ENCODE measurements around the gene THBD.

THBD gene

GRCh38 chr20:23049201-23050075 lies at the start of gene THBD:
THBD (minus strand) TSS chr20:23049672; CDS start chr20:23049504, 168 bp downstream.
- H3K9ac ChIP-seq (ENCODE audit: low read depth, low read length): no peak within 1 kb of the TSS
- no peak within 1 kb of the TSS for H3K27ac ChIP-seq (ENCODE audit: low read length)
- H3K4me3 ChIP-seq (ENCODE audit: low read length): peak within 1 kb of the TSS; percentile 76

GRCh38 chr20:23097636-23098580 lies 48.4 kb upstream of the THBD start:
- Histone ChIP-seq H3K9me3 (ENCODE audit: insufficient read depth, low read depth, low read length) (no peaks in the 10 kb centered on the region), H3K36me3 (ENCODE audit: insufficient read depth, low read depth, low read length) (no peaks in the 10 kb centered on the region), H3K4me3 (ENCODE audit: low read length) (no peak overlapping the region), H3K9ac (ENCODE audit: low read depth, low read length) (no peak overlapping the region), H3K27ac (ENCODE audit: low read length) (no peak overlapping the region), H3K4me1 (ENCODE audit: insufficient read depth, low read length) (no peaks in the 10 kb centered on the region), H3K27me3 (ENCODE audit: insufficient read depth, low read length) (no peaks in the 10 kb centered on the region)

More at GRCh38 chr20:23049201-23050075, at the start of gene THBD:
- Histone ChIP-seq H3K4me1 (ENCODE audit: insufficient read depth, low read length) (peaks cover 4% of the 10 kb centered on the region; the same call in 1 of the 2 replicates), H3K9me3 (ENCODE audit: insufficient read depth, low read depth, low read length) (no peaks in the 10 kb centered on the region), H3K27me3 (ENCODE audit: insufficient read depth, low read length) (peaks cover 96% of the 10 kb centered on the region), H3K36me3 (ENCODE audit: insufficient read depth, low read depth, low read length) (no peaks in the 10 kb centered on the region)

GRCh38 chr20:23096986-23097520 lies 47.6 kb upstream of the THBD start:
- Histone ChIP-seq H3K4me3 (ENCODE audit: low read length) (no peak overlapping the region), H3K9ac (ENCODE audit: low read depth, low read length) (no peak overlapping the region), H3K9me3 (ENCODE audit: insufficient read depth, low read depth, low read length) (no peaks in the 10 kb centered on the region), H3K4me1 (ENCODE audit: insufficient read depth, low read length) (no peaks in the 10 kb centered on the region), H3K27me3 (ENCODE audit: insufficient read depth, low read length) (no peaks in the 10 kb centered on the region), H3K27ac (ENCODE audit: low read length) (no peak overlapping the region), H3K36me3 (ENCODE audit: insufficient read depth, low read depth, low read length) (no peaks in the 10 kb centered on the region)

GRCh38 chr20:23096097-23096496 lies 46.6 kb upstream of the THBD start:
- no peak overlapping the region for H3K4me3 ChIP-seq (ENCODE audit: low read length)
- H3K27ac ChIP-seq (ENCODE audit: low read length): no peak overlapping the region
- no peaks in the 10 kb centered on the region for H3K27me3 ChIP-seq (ENCODE audit: insufficient read depth, low read length)
- H3K4me1 ChIP-seq (ENCODE audit: insufficient read depth, low read length): no peaks in the 10 kb centered on the region
- no peaks in the 10 kb centered on the region for H3K36me3 ChIP-seq (ENCODE audit: insufficient read depth, low read depth, low read length)
- H3K9ac ChIP-seq (ENCODE audit: low read depth, low read length): no peak overlapping the region
- no peaks in the 10 kb centered on the region for H3K9me3 ChIP-seq (ENCODE audit: insufficient read depth, low read depth, low read length)

- Histone ChIP-seq H3K27ac (ENCODE audit: low read length) (no peak overlapping the region), H3K4me3 (ENCODE audit: low read length) (no peak overlapping the region), H3K9ac (ENCODE audit: low read depth, low read length) (no peak overlapping the region), H3K4me1 (ENCODE audit: insufficient read depth, low read length) (no peaks in the 10 kb centered on the region), H3K27me3 (ENCODE audit: insufficient read depth, low read length) (no peaks in the 10 kb centered on the region), H3K9me3 (ENCODE audit: insufficient read depth, low read depth, low read length) (no peaks in the 10 kb centered on the region), H3K36me3 (ENCODE audit: insufficient read depth, low read depth, low read length) (no peaks in the 10 kb centered on the region)
Observed at GRCh38 chr20:23095499-23095898, 46.0 kb upstream of the THBD start.

- H3K4me1 ChIP-seq (ENCODE audit: insufficient read depth, low read length): no peaks in the 10 kb centered on the region
- no peaks in the 10 kb centered on the region for H3K27me3 ChIP-seq (ENCODE audit: insufficient read depth, low read length)
- H3K27ac ChIP-seq (ENCODE audit: low read length): no peak overlapping the region
- H3K9ac ChIP-seq (ENCODE audit: low read depth, low read length): no peak overlapping the region
- no peaks in the 10 kb centered on the region for H3K36me3 ChIP-seq (ENCODE audit: insufficient read depth, low read depth, low read length)
- H3K4me3 ChIP-seq (ENCODE audit: low read length): no peak overlapping the region
- no peaks in the 10 kb centered on the region for H3K9me3 ChIP-seq (ENCODE audit: insufficient read depth, low read depth, low read length)
Observed at GRCh38 chr20:23094927-23095326, 45.5 kb upstream of the THBD start.

- no peaks in the 10 kb centered on the region for H3K4me1 ChIP-seq (ENCODE audit: insufficient read depth, low read length)
Observed at GRCh38 chr20:23094213-23094896, 44.9 kb upstream of the THBD start.

GRCh38 chr20:23093613-23094012 lies 44.1 kb upstream of the THBD start:
- no peak overlapping the region for H3K9ac ChIP-seq (ENCODE audit: low read depth, low read length)
- no peaks in the 10 kb centered on the region for H3K27me3 ChIP-seq (ENCODE audit: insufficient read depth, low read length)

More at GRCh38 chr20:23094213-23094896, 44.9 kb upstream of the THBD start:
- Histone ChIP-seq H3K9me3 (ENCODE audit: insufficient read depth, low read depth, low read length) (no peaks in the 10 kb centered on the region), H3K27me3 (ENCODE audit: insufficient read depth, low read length) (no peaks in the 10 kb centered on the region), H3K9ac (ENCODE audit: low read depth, low read length) (no peak overlapping the region), H3K4me3 (ENCODE audit: low read length) (no peak overlapping the region), H3K27ac (ENCODE audit: low read length) (no peak overlapping the region), H3K36me3 (ENCODE audit: insufficient read depth, low read depth, low read length) (no peaks in the 10 kb centered on the region)

GRCh38 chr20:23092861-23093495 lies 43.5 kb upstream of the THBD start:
- Histone ChIP-seq H3K4me3 (ENCODE audit: low read length) (no peak overlapping the region), H3K4me1 (ENCODE audit: insufficient read depth, low read length) (no peaks in the 10 kb centered on the region), H3K27me3 (ENCODE audit: insufficient read depth, low read length) (no peaks in the 10 kb centered on the region), H3K27ac (ENCODE audit: low read length) (no peak overlapping the region), H3K36me3 (ENCODE audit: insufficient read depth, low read depth, low read length) (no peaks in the 10 kb centered on the region), H3K9ac (ENCODE audit: low read depth, low read length) (no peak overlapping the region), H3K9me3 (ENCODE audit: insufficient read depth, low read depth, low read length) (no peaks in the 10 kb centered on the region)

More at GRCh38 chr20:23093613-23094012, 44.1 kb upstream of the THBD start:
- no peak overlapping the region for H3K4me3 ChIP-seq (ENCODE audit: low read length)
- no peaks in the 10 kb centered on the region for H3K4me1 ChIP-seq (ENCODE audit: insufficient read depth, low read length)
- no peak overlapping the region for H3K27ac ChIP-seq (ENCODE audit: low read length)
- no peaks in the 10 kb centered on the region for H3K36me3 ChIP-seq (ENCODE audit: insufficient read depth, low read depth, low read length)
- H3K9me3 ChIP-seq (ENCODE audit: insufficient read depth, low read depth, low read length): no peaks in the 10 kb centered on the region

GRCh38 chr20:23092384-23092756 lies 42.9 kb upstream of the THBD start:
- H3K9ac ChIP-seq (ENCODE audit: low read depth, low read length): no peak overlapping the region
- no peaks in the 10 kb centered on the region for H3K4me1 ChIP-seq (ENCODE audit: insufficient read depth, low read length)
- H3K27ac ChIP-seq (ENCODE audit: low read length): no peak overlapping the region
- no peaks in the 10 kb centered on the region for H3K36me3 ChIP-seq (ENCODE audit: insufficient read depth, low read depth, low read length)
- H3K4me3 ChIP-seq (ENCODE audit: low read length): no peak overlapping the region
- no peaks in the 10 kb centered on the region for H3K27me3 ChIP-seq (ENCODE audit: insufficient read depth, low read length)
- H3K9me3 ChIP-seq (ENCODE audit: insufficient read depth, low read depth, low read length): no peaks in the 10 kb centered on the region

All from iPS-20b (cell line).